Panc1 (cell line): ENCODE measurements around the gene PRKCG. TPM values are rescaled to one million over a fixed set of nuclear protein-coding genes. Genes with fewer than 3 reads are reported as not detected.

Experiments
- ATAC-seq: fragments of 200-7000 bp; cut with Tn5 transposase; 2 replicates; pipeline ENCODE4 v1.9.1; 2020; ENCODE audit warnings: mild to moderate bottlenecking, moderate library complexity
- BruUV-seq: library from RNA; stranded (reverse); fragments of 400-500 nt; replicated peaks from 2 replicates; lab custom pipeline; 2021; lab: Mats Ljungman, UMichigan
- CTCF ChIA-PET: fragments of 300-600 bp; sonication (Branson Sonifier 250); formaldehyde crosslinking; loops from one replicate; lab custom pipeline; 2022; ENCODE audit warnings: antibody characterized with exemption; lab: Charles Lee
- POLR2A ChIA-PET: fragments of 300-600 bp; sonication (Branson Sonifier 250); formaldehyde crosslinking; loops from one replicate; lab custom pipeline; 2022; ENCODE audit warnings: antibody characterized with exemption; lab: Charles Lee
- DNase-seq: peaks from one replicate; pipeline ENCODE4 v3.0.0-alpha.2; 2010; ENCODE audit warnings: low read depth, low spot score
- H3K27ac ChIP-seq: 2 replicates; pipeline ENCODE4 v1.5.1; 2011; ENCODE audit warnings: mild to moderate bottlenecking, low read length, inconsistent platforms
- H3K27me3 ChIP-seq: fragments of 200-500 bp; sonication (Bioruptor generic); 2 replicates; pipeline ENCODE4 v1.6.0; 2014; ENCODE audit warnings: low read length, inconsistent platforms; ENCODE audit not compliant: control insufficient read depth, insufficient read depth
- H3K36me3 ChIP-seq: fragments of 200-500 bp; sonication (Bioruptor generic); 2 replicates; pipeline ENCODE4 v1.5.1; 2014; ENCODE audit warnings: inconsistent platforms, mild to moderate bottlenecking, low read length, moderate library complexity; ENCODE audit not compliant: control insufficient read depth, insufficient read depth
- H3K4me1 ChIP-seq: 2 replicates; pipeline ENCODE4 v1.5.1; 2011; ENCODE audit warnings: inconsistent platforms, mild to moderate bottlenecking, low read length, moderate library complexity; ENCODE audit not compliant: control insufficient read depth, insufficient read depth
- H3K4me3 ChIP-seq, 2 experiments: 2 replicates each; pipeline ENCODE4 v1.5.1; 2011 to 2012; ENCODE audit warnings: low read depth in 2 of 2, low read length in 2 of 2, mild to moderate bottlenecking in 2 of 2, inconsistent platforms in 1 of 2, moderate library complexity in 1 of 2
- H3K9me3 ChIP-seq: fragments of 200-500 bp; sonication (Bioruptor generic); 2 replicates; pipeline ENCODE4 v1.5.1; 2014; ENCODE audit warnings: low read depth, mild to moderate bottlenecking, inconsistent platforms, low read length, moderate library complexity; ENCODE audit not compliant: control insufficient read depth, insufficient read depth
- CTCF ChIP-seq: fragments of 450-650 bp; IDR thresholded peaks from 2 replicates; pipeline ENCODE4 v1.5.1; 2017; ENCODE audit warnings: mild to moderate bottlenecking
- POLR2AphosphoS5 ChIP-seq: IDR thresholded peaks from 2 replicates; pipeline ENCODE4 v1.6.1; 2012; ENCODE audit warnings: mild to moderate bottlenecking, low read depth, low read length, moderate library complexity
- REST ChIP-seq, 2 experiments: IDR thresholded peaks; 2 replicates each; pipeline ENCODE4 v1.6.1; 2011 to 2012; ENCODE audit warnings: low read depth in 2 of 2, control low read depth in 1 of 2, low read length in 1 of 2, mild to moderate bottlenecking in 1 of 2, moderate library complexity in 1 of 2; ENCODE audit not compliant: insufficient read depth in 1 of 2
- SIN3A ChIP-seq: IDR thresholded peaks from 2 replicates; pipeline ENCODE4 v1.6.1; 2012; ENCODE audit warnings: low read depth, mild to moderate bottlenecking, low read length, moderate library complexity, borderline replicate concordance; ENCODE audit not compliant: insufficient read depth
- TCF7L2 ChIP-seq: IDR thresholded peaks from 2 replicates; pipeline ENCODE4 v1.6.1; 2011; ENCODE audit warnings: mild to moderate bottlenecking, low read depth, low read length, inconsistent platforms
- in situ Hi-C: cut with HindIII; loops from 2 replicates; pipeline ENCODE4 v1.10.0; 2016; ENCODE audit warnings: low sequenced_read_pairs, low pct_unique_long_range_greater_than_20kb
- intact Hi-C: fragments of 100-400 bp; cut with micrococcal nuclease; formaldehyde crosslinking; loops from one replicate; pipeline ENCODE4 v1.10.0; 2022; ENCODE audit not compliant: unreplicated experiment
- total RNA-seq: library from RNA; stranded (reverse); gene quantifications from one replicate; pipeline ENCODE4 v1.2.1, GENCODE V29; 2021; ENCODE audit not compliant: unreplicated experiment

Gene PRKCG
- total RNA-seq, 1 experiment from 2014 or later: 2.5 TPM

GRCh38 chr19:53878776-53879139 lies 3.2 kb upstream of the PRKCG start:
- H3K9me3 ChIP-seq: no peaks in the 10 kb centered on the region
- POLR2A ChIA-PET: interaction anchor here (0.6 to 1.1 kb wide), 4 partner anchors 10 to 147 kb away, joined by 3 to 8 read pairs (median 4); partner anchors contain the start of gene CACNG6
- peak overlapping the region; percentile 96 for H3K27ac ChIP-seq
- in situ Hi-C loops (no loop called here), intact Hi-C loops (no loop called here)
- no peaks in the 10 kb centered on the region for H3K27me3 ChIP-seq
- no peak for DNase-seq
- CTCF ChIA-PET: no interaction called here
- peaks cover 52% of the 10 kb centered on the region for H3K4me1 ChIP-seq
- BruUV-seq: no TSS peak
- peak overlapping the region; percentile 65 to 69 for H3K4me3 ChIP-seq
- 0 out of 2 replicates have a peak, but pooled peaks cover 3% of the 10 kb centered on the region for H3K36me3 ChIP-seq
- TF ChIP-seq CTCF (no peak), POLR2AphosphoS5 (no peak), TCF7L2 (no peak), SIN3A (no peak), REST (IDR thresholded peaks at IDR 0.05; ENCODE audit: insufficient read depth in 1 of 2, low read depth in 2 of 2, low read length in 1 of 2) (no peak)
- peak; percentile 13 for ATAC-seq

GRCh38 chr19:53879140-53880081 lies 2.6 kb upstream of the PRKCG start:
- no peak for DNase-seq
- Histone ChIP-seq H3K27ac (peak overlapping the region; percentile 96), H3K36me3 (no peaks in the 10 kb centered on the region), H3K4me3 (peak overlapping the region; percentile 65 to 69), H3K4me1 (peaks cover 51% of the 10 kb centered on the region), H3K9me3 (no peaks in the 10 kb centered on the region), H3K27me3 (no peaks in the 10 kb centered on the region)
- TF ChIP-seq CTCF (no peak), REST (IDR thresholded peaks at IDR 0.05; ENCODE audit: insufficient read depth in 1 of 2, low read depth in 2 of 2, low read length in 1 of 2) (no peak), POLR2AphosphoS5 (no peak), TCF7L2 (no peak), SIN3A (no peak)
- ChIA-PET CTCF (interaction anchor here (0.6 to 0.7 kb wide), 2 partner anchors 144 to 146 kb away, joined by 3 to 7 read pairs; no protein-coding TSS in a partner anchor), POLR2A (interaction anchor here (0.6 to 1.1 kb wide), 5 partner anchors 9 to 146 kb away, joined by 3 to 8 read pairs (median 3); partner anchors contain the start of gene CACNG6)
- ATAC-seq: peak; percentile 92
- intact Hi-C loops: no loop called here
- in situ Hi-C loops: no loop called here
- no TSS peak for BruUV-seq
